ENCODE results near the gene IL3.

Gene IL3

DNA sequence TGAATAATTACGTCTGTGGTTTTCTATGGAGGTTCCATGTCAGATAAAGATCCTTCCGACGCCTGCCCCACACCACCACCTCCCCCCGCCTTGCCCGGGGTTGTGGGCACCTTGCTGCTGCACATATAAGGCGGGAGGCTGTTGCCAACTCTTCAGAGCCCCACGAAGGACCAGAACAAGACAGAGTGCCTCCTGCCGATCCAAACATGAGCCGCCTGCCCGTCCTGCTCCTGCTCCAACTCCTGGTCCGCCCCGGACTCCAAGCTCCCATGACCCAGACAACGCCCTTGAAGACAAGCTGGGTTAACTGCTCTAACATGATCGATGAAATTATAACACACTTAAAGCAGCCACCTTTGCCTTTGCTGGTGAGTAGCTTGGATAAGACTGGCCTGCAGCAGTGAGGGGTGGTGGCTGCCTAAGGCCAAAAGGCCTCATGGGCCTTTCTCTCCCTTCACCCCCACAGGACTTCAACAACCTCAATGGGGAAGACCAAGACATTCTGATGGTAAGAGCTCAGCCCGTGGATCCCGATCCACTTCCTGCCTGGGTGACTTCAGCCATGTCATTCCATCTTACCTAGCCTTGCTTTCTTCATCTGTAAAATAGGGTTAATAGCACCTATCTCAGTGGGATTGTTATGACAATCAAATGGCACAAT is at the start of gene IL3:
Gene IL3, plus strand, starts transcription at position 155 of the 661 bp plus-strand sequence. Its CDS starts 52 bp downstream, at position 207.
- no peak for DNase-seq (ENCODE audit: low read depth in 2 of 2, low spot score in 1 of 2)

DNA sequence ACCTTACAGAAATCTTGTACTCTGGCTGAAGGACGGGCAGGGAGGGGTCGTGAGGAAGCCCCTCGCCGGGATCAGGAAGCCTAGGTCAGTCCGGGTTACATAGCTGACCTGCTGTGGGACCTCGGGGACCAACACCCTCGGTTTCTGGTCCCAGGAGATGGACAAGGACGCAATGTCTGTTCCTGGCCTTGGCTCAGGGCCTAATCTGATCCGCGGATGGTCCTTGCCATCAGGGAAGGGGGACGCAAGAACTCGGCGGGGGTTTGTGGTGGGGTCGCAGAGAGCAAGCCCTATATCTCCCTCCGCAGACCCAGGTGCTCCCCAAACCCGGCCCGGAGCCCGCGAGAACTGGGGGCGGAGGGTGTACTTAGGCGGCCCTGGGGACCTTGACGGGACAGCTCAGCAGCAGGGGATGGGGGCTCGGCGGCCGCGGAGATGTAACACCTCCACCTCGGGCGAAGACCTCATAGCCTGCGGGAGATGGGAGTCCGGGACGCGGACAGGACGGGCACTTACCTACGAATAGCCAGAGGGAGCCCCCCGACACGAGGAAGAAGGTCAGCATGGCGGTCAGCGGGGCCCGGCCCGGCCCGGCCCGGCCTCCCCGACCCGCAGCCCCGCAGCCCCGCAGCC is 49.4 kb upstream of the IL3 start:
- DNase-seq (ENCODE audit: low read depth in 2 of 2, low spot score in 1 of 2): no peak

DNA sequence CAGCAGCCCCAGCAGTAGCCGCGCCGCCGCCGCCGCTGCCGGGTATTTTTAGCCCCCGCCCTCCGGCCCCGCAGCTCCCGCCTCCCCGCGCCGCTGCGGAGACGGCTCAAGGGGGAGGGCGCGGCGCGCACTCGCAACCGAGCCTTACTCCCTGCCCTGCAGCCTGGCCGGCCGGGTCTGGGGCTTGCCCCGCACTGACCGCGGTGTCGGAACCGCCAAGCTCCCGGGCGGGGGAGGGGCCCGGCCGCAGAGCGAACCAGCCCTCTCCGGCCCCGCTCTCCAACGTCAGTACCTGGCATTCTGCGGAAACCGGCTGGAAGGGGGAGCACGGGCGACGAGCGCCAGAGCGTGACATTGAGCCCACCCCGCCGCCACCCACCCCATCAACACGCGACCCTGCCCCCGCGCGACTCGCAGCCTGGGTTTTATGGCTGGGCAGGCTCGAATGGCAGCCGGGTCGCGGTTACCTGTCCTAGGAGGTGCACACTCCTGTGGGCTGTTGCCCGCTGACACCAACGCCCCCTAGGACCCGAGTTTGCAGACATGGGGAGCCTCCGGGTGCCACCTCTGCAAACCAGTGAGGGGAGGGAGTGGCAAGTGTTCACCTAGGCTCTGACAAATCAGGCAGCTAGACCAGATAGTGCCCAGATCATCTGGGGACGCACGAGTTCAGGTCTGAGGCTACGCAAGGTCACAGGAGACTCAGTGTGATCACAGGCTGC is 48.7 kb upstream of the IL3 start, which contains the start of gene ACSL6:
Gene ACSL6, minus strand, starts transcription at position 37 of the 722 bp plus-strand sequence. CDS start 105 bp downstream, outside the sequence.
- no peak for DNase-seq (ENCODE audit: low read depth in 2 of 2, low spot score in 1 of 2)

- no peak for DNase-seq (ENCODE audit: low read depth in 2 of 2, low spot score in 1 of 2)
Observed at GRCh38 chr5:132012371-132013005, 48.0 kb upstream of the IL3 start.

GRCh38 chr5:132013006-132013689 is 47.3 kb upstream of the IL3 start:
- no peak for DNase-seq (ENCODE audit: low read depth in 2 of 2, low spot score in 1 of 2)

DNA sequence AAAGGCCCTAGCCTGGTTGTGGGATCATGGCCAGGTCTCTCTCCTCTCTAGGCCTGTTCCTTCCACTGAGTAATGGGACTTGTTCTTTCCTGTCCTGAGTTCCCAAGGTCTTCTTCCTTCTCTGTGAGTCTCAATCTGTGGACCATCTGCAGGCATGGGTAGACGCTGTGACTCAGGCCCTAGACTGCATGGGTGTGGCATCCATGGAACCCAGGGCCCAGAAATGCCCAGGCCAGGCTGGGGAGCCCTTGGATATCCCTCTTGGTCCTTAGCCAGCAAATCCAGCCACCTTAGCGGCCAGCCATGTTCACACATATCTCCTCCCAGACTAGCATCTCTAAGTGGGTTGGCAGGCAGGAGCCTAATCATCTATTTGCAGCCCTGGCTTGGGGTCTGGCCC is 46.7 kb upstream of the IL3 start:
- no peak for DNase-seq (ENCODE audit: low read depth in 2 of 2, low spot score in 1 of 2)

GRCh38 chr5:132016721-132017250 is 43.7 kb upstream of the IL3 start:
- DNase-seq (ENCODE audit: low read depth in 2 of 2, low spot score in 1 of 2): no peak

DNA sequence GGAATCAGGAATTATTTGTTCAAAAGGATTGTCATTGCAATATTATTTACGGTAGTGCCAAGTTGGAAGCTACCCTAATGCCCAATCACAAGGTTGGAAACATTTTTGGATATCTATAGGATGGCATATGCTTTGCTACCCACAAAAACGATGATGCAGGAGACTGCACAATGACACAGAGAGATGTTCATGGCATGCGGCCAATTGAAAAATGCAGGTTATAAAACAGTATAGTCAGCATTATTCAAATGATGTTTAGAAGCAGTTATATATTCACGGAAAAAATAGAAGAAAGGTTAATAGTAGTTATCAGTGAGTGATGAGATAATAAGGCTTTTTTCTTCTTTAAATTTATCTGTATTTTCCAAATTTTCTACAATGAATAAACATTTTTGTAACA is 43.1 kb upstream of the IL3 start:
- no peak for DNase-seq (ENCODE audit: low read depth in 2 of 2, low spot score in 1 of 2)

GRCh38 chr5:132017738-132018625 is 42.5 kb upstream of the IL3 start:
- DNase-seq (ENCODE audit: low read depth in 2 of 2, low spot score in 1 of 2): no peak

- DNase-seq (ENCODE audit: low read depth in 2 of 2, low spot score in 1 of 2): no peak
Observed at GRCh38 chr5:132019337-132019736, 41.1 kb upstream of the IL3 start.

- DNase-seq (ENCODE audit: low read depth in 2 of 2, low spot score in 1 of 2): peak; percentile 42 to 54
Observed at GRCh38 chr5:132019857-132020555, 40.4 kb upstream of the IL3 start.

DNA sequence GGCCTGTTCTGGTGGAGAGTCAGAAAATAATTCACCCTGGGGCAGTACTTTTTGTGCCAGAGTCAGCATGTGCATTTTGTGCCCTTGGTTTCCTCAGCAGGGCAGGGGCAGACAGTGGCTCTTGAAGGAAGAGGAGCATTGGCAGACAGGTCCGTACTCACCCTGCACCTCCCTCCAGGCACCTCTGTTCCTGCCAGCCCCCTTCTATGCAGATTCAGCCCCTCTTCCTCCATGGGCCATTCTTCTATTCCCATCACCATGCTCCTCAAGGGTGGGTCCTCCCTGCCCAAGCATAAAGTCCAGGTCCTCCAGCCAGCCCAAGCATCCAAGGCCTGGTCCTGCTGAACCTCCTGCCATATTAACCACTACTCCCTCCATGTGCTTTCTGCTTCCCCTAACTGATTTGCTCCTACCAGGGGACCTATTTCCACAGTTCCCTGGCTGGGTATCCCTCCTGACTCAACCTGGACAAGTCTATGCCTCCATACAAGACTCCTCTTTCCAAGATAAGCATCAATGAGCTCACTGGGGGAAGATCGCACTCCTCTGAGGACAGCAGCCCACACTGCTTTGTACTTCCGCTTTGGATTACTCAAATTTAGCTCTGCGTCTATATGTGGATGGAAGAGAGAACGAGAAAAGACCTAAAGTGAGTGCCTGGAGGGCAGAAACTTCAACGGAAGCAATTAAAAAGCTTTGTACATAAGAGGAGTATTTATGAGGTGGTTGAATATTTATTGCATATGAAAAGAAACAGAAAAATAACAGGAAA is 39.7 kb upstream of the IL3 start:
- DNase-seq (ENCODE audit: low read depth in 2 of 2, low spot score in 1 of 2): no peak

GRCh38 chr5:132021654-132022053 is 38.8 kb upstream of the IL3 start:
- DNase-seq (ENCODE audit: low read depth in 2 of 2, low spot score in 1 of 2): no peak

- DNase-seq (ENCODE audit: low read depth in 2 of 2, low spot score in 1 of 2): no peak
Observed at GRCh38 chr5:132022737-132023136, 37.7 kb upstream of the IL3 start.

GRCh38 chr5:132023258-132024116 is 37.0 kb upstream of the IL3 start:
- no peak for DNase-seq (ENCODE audit: low read depth in 2 of 2, low spot score in 1 of 2)

DNA sequence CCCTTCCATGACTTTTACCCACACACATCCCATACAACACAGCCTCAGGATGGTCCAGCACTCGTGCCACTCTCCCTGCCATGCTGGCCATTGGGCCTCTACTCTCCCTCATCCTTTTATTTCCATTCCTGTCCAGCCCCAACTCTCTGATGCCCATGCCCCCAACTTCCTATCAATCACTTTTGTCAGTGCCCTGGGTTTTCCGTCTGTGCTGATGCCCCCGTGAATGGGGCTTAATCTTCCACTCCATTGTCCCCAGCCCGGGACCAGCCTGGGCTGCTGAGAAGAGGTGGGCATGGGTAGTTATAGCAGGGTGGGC is 36.4 kb upstream of the IL3 start:
- no peak for DNase-seq (ENCODE audit: low read depth in 2 of 2, low spot score in 1 of 2)

DNA sequence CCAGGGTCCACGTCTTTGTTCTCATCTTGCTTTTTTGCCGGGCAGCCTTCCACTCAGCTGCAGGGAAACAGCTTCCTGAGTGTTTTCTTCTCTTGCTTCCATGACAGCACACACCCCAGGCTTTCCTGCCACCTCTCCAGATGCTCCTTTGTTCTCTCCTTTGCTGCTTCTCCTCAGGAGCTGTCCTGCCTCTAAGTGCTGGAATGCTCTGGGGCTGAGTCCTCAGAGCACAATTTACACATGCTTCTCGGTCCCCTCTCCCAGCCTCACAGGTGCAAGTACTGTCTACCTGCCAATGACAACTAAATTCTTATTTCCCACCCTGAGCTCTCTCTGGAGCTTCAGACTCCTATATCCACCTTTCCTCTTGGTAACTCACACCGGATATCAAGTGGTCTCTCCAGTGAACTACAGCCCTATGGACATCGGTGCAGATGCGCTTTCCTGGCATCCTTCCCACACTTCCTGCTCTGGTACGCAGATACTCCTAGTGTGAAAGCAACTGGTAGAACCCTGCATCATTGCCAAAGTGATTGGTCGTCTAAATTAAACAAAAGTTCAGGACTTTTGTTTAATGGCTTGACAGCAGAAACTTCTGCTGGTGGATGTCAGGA is 35.6 kb upstream of the IL3 start:
- no peak for DNase-seq (ENCODE audit: low read depth in 2 of 2, low spot score in 1 of 2)

Data from stimulated activated CD8-positive, alpha-beta memory T cell treated with anti-CD3 and anti-CD28 coated beads, Interleukin-4, amount 100 ng/mL, for 4 hours (primary cell).